ENCODE measurements around the gene TMTC2.

The TMTC2 gene

DNA sequence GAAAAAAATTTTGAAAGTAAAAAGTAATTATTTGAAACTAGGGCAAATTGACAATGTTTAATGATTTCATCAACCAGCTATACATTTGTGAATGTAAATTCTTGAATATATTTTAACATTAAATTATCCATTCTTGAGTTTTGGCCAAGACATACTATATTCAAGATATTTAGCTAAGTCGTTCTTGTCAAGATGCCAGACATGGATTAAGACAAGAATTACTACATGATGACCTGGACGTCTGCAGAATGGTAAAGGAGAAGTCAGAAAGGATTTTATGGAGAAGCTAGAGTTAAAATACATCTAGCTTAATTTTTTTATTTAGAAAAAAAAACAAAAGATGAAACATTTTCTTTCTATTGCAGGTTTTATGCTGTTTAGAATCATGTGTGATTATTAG lies 255.8 kb downstream of the TMTC2 start:
- no peak for TF ChIP-seq EZH2phosphoT487 (conservative IDR thresholded peaks at IDR 0.05; ENCODE audit: low read length)
- no peak for TF ChIP-seq CTCF (IDR thresholded peaks at IDR 0.05; ENCODE audit: insufficient read depth, low read length, poor library complexity, severe bottlenecking)
- Histone ChIP-seq H4K20me1 (ENCODE audit: low read depth, low read length) (no peaks in the 10 kb centered on the region), H3K36me3 (ENCODE audit: low read length) (no peaks in the 10 kb centered on the region), H3K9me2 (replicated peaks; ENCODE audit: insufficient read depth, low read length) (no peaks in the 10 kb centered on the region), H3F3A (ENCODE audit: insufficient read depth) (no peaks in the 10 kb centered on the region), H3K9me3 (ENCODE audit: insufficient read depth, low read length) (no peaks in the 10 kb centered on the region), H2AFZ (ENCODE audit: low read depth, low read length, severe bottlenecking) (no peak overlapping the region), H3K79me2 (ENCODE audit: insufficient read depth, low read length) (no peaks in the 10 kb centered on the region), H3K27ac (ENCODE audit: low read depth, low read length) (no peak overlapping the region), H3K4me2 (ENCODE audit: low read depth, low read length, poor library complexity, severe bottlenecking) (no peak overlapping the region), H3K4me3 (ENCODE audit: insufficient read depth, low read length, poor library complexity, severe bottlenecking) (no peak overlapping the region), H3K9ac (ENCODE audit: low read length) (no peak overlapping the region), H3K27me3 (ENCODE audit: low read length) (no peaks in the 10 kb centered on the region)

- H2AFZ ChIP-seq (ENCODE audit: low read depth, low read length, severe bottlenecking), result no peak overlapping the region
- no peaks in the 10 kb centered on the region for H3F3A ChIP-seq (ENCODE audit: insufficient read depth)
- H3K9me2 ChIP-seq (replicated peaks; ENCODE audit: insufficient read depth, low read length), result no peaks in the 10 kb centered on the region
- H3K4me2 ChIP-seq (ENCODE audit: low read depth, low read length, poor library complexity, severe bottlenecking), result no peak overlapping the region
- no peak overlapping the region for H3K27ac ChIP-seq (ENCODE audit: low read depth, low read length)
- H3K79me2 ChIP-seq (ENCODE audit: insufficient read depth, low read length), result no peaks in the 10 kb centered on the region
- TF ChIP-seq CTCF (IDR thresholded peaks at IDR 0.05; ENCODE audit: insufficient read depth, low read length, poor library complexity, severe bottlenecking), result no peak
- TF ChIP-seq EZH2phosphoT487 (conservative IDR thresholded peaks at IDR 0.05; ENCODE audit: low read length), result no peak
- no peaks in the 10 kb centered on the region for H3K27me3 ChIP-seq (ENCODE audit: low read length)
- H3K36me3 ChIP-seq (ENCODE audit: low read length), result no peaks in the 10 kb centered on the region
- no peaks in the 10 kb centered on the region for H3K9me3 ChIP-seq (ENCODE audit: insufficient read depth, low read length)
- no peaks in the 10 kb centered on the region for H4K20me1 ChIP-seq (ENCODE audit: low read depth, low read length)
- no peak overlapping the region for H3K4me3 ChIP-seq (ENCODE audit: insufficient read depth, low read length, poor library complexity, severe bottlenecking)
- H3K9ac ChIP-seq (ENCODE audit: low read length), result no peak overlapping the region
These were observed 256.3 kb downstream of the TMTC2 start for GRCh38 chr12:82942991-82943401.

DNA sequence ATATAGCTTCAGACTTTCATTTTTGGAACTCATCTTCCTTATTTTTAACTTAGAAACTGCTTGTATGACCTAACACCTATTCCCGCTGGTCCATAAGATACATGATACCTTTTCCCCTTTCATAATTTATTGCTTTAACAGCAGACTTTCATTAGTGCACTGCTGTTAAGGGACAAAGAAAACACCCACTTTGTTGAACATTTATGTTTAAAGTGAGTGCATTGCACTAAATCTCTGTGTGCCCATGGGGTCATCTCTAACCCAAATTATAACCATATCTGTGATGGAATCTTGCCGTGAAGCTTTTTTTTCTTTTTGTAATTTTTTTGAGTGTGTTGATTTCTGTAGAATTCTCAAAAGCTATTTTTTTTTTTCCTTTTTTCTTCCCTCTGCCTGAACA lies 261.8 kb downstream of the TMTC2 start:
- Histone ChIP-seq H3K4me3 (ENCODE audit: insufficient read depth, low read length, poor library complexity, severe bottlenecking) (no peak overlapping the region), H3K9ac (ENCODE audit: low read length) (no peak overlapping the region), H2AFZ (ENCODE audit: low read depth, low read length, severe bottlenecking) (no peak overlapping the region), H4K20me1 (ENCODE audit: low read depth, low read length) (no peaks in the 10 kb centered on the region), H3K79me2 (ENCODE audit: insufficient read depth, low read length) (no peaks in the 10 kb centered on the region), H3F3A (ENCODE audit: insufficient read depth) (no peaks in the 10 kb centered on the region), H3K4me2 (ENCODE audit: low read depth, low read length, poor library complexity, severe bottlenecking) (no peak overlapping the region), H3K27me3 (ENCODE audit: low read length) (no peaks in the 10 kb centered on the region), H3K9me3 (ENCODE audit: insufficient read depth, low read length) (no peaks in the 10 kb centered on the region), H3K36me3 (ENCODE audit: low read length) (no peaks in the 10 kb centered on the region), H3K9me2 (replicated peaks; ENCODE audit: insufficient read depth, low read length) (no peaks in the 10 kb centered on the region), H3K27ac (ENCODE audit: low read depth, low read length) (no peak overlapping the region)
- TF ChIP-seq CTCF (IDR thresholded peaks at IDR 0.05; ENCODE audit: insufficient read depth, low read length, poor library complexity, severe bottlenecking), result no peak
- TF ChIP-seq EZH2phosphoT487 (conservative IDR thresholded peaks at IDR 0.05; ENCODE audit: low read length), result no peak

Data from SU-DHL-6 (cell line).